ENCODE measurements around the gene SPATA17. TPM values are rescaled to one million over a fixed set of nuclear protein-coding genes. Genes with fewer than 3 reads are reported as not detected.

Gene SPATA17
- total and polyA plus RNA-seq, 2 of the 13 experiments (the other 11 are each of a cell fraction or from before 2014, with no cell fraction given): 0.48 to 1.7 TPM

DNA sequence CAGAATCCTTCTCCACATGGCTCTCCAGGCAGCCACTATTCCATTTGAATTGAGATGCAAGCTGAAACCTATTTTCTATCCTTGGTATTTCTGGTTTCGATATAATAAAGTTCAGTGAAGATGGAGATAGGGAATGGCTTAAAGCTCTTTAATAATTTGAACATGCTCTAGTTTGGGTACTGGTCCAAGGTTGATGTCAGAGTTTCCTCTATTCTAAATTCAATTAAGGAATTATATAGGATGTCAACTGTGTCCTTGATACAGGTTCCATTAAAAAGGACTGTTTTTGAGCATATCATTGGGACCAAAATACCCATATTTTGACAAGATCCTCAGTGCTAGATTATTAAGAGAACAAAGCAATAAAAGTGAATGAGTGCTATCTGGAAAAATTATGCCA lies 245.3 kb downstream of the SPATA17 start:
- POLR2A ChIA-PET: no interaction called here
- FAIRE-seq: no peak
- H3K4me1 ChIP-seq (ENCODE audit: insufficient read depth, low read length): no peaks in the 10 kb centered on the region
- H3K9ac ChIP-seq (ENCODE audit: insufficient read depth, low read depth, low read length): no peak overlapping the region
- CTCF ChIA-PET (ENCODE audit: low intra/inter-chr PET ratio, low total read pairs): no interaction called here
- no peaks in the 10 kb centered on the region for H4K20me1 ChIP-seq (ENCODE audit: insufficient read depth, low read length)
- in situ Hi-C loops (cut with HindIII; ENCODE audit: extremely low pct_ligation_motif_present, low pct_unique_long_range_greater_than_20kb) (no loop called here), intact Hi-C loops (cut with micrococcal nuclease; ENCODE audit: unreplicated experiment) (no loop called here)
- 3% methylated on average over 1 of the region's 1 CpG for WGBS (ENCODE audit: low lambda C conversion rate)
- no peak for ATAC-seq
- no TSS peak for BruUV-seq (replicated peaks)
- no peaks in the 10 kb centered on the region for H3K79me2 ChIP-seq (ENCODE audit: insufficient read depth, low read length)
- H3K27me3 ChIP-seq (ENCODE audit: control insufficient read depth in 1 of 2, insufficient read depth in 2 of 2, low read length in 2 of 2): no peaks in the 10 kb centered on the region; a peak in 1 of 5 replicates
- no peak overlapping the region for H3K4me2 ChIP-seq (ENCODE audit: low read depth, low read length)
- no peak overlapping the region for H2AFZ ChIP-seq (ENCODE audit: low read length)
- DNase-seq (ENCODE audit: low spot score): no peak
- TF ChIP-seq ZNF264 (CRISPR knock-in tag; IDR thresholded peaks at IDR 0.05) (no peak), ZNF296 (CRISPR knock-in tag; conservative IDR thresholded peaks at IDR 0.05) (no peak), IKZF4 (CRISPR knock-in tag; IDR thresholded peaks at IDR 0.05; ENCODE audit: borderline replicate concordance, low read depth, not compliant biosample characterization) (no peak), ZBTB34 (CRISPR knock-in tag; IDR thresholded peaks at IDR 0.05) (no peak), RFX5 (IDR thresholded peaks at IDR 0.05; ENCODE audit: low read depth, low read length) (no peak), PPARG (CRISPR knock-in tag; conservative IDR thresholded peaks at IDR 0.05) (no peak), ZNF546 (CRISPR knock-in tag; conservative IDR thresholded peaks at IDR 0.05) (no peak), SIX1 (CRISPR knock-in tag; IDR thresholded peaks at IDR 0.05; ENCODE audit: borderline replicate concordance) (no peak), HIVEP1 (CRISPR knock-in tag; IDR thresholded peaks at IDR 0.05) (no peak)
- TF ChIP-seq, protein P1, sequence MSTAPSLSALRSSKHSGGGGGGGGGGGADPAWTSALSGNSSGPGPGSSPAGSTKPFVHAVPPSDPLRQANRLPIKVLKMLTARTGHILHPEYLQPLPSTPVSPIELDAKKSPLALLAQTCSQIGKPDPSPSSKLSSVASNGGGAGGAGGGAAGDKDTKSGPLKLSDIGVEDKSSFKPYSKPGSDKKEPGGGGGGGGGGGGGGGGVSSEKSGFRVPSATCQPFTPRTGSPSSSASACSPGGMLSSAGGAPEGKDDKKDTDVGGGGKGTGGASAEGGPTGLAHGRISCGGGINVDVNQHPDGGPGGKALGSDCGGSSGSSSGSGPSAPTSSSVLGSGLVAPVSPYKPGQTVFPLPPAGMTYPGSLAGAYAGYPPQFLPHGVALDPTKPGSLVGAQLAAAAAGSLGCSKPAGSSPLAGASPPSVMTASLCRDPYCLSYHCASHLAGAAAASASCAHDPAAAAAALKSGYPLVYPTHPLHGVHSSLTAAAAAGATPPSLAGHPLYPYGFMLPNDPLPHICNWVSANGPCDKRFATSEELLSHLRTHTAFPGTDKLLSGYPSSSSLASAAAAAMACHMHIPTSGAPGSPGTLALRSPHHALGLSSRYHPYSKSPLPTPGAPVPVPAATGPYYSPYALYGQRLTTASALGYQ (CRISPR knock-in tag; IDR thresholded peaks at IDR 0.05): no peak
- no peaks in the 10 kb centered on the region for H3K36me3 ChIP-seq (replicated peaks in 1 of 2; ENCODE audit: control insufficient read depth in 1 of 2, insufficient read depth in 2 of 2, low read length in 2 of 2)
- H3K9me3 ChIP-seq (ENCODE audit: low read length): no peaks in the 10 kb centered on the region
- H3K27ac ChIP-seq (ENCODE audit: extremely low read length, insufficient read depth, low read length): no peak overlapping the region
- H3K4me3 ChIP-seq (replicated peaks in 1 of 3; ENCODE audit: insufficient read depth in 1 of 3, low read depth in 2 of 3, low read length in 3 of 3): no peak overlapping the region

Data from HepG2 (cell line).